Activated T-cell treated with anti-CD3 and anti-CD28 coated beads, Interleukin-2, amount 50 U/mL, for 4 hours (primary cell): ENCODE data around the gene AMZ2. TPM values are rescaled to one million over a fixed set of nuclear protein-coding genes. Genes with fewer than 3 reads are reported as not detected.

Experiments used
- ATAC-seq, 2 donors: fragments of 200-7000 bp; cut with Tn5 transposase; one replicate each; pipeline ENCODE4 v1.10.0; 2021
- DNase-seq: peaks from one replicate; pipeline ENCODE4 v3.0.0-alpha.2; 2020
- H3K27me3 Mint-ChIP-seq: one replicate; pipeline ENCODE4 v1.8.0; 2021; ENCODE audit warnings: low read depth, mixed read lengths
- H3K36me3 Mint-ChIP-seq: one replicate; pipeline ENCODE4 v1.8.0; 2022; ENCODE audit warnings: mixed read lengths; ENCODE audit not compliant: insufficient read depth
- H3K4me1 Mint-ChIP-seq: one replicate; pipeline ENCODE4 v1.8.0; 2021; ENCODE audit warnings: low read depth, mixed read lengths
- H3K4me3 Mint-ChIP-seq: one replicate; pipeline ENCODE4 v1.8.0; 2021; ENCODE audit warnings: mild to moderate bottlenecking, moderate library complexity, mixed read lengths
- H3K9me3 Mint-ChIP-seq: one replicate; pipeline ENCODE4 v1.8.0; 2021; ENCODE audit warnings: mixed read lengths
- total RNA-seq, 3 donors: library from RNA; stranded (reverse); gene quantifications; one replicate each; pipeline ENCODE4 v1.2.1, GENCODE V29; 2021

Gene AMZ2
- total RNA-seq, 3 donors from 2014 or later = 62.7 to 74.6 (median 72.8) TPM

GRCh38 chr17:68296217-68297191, 48.7 kb downstream of the AMZ2 start:
- H3K4me1 Mint-ChIP-seq = peaks cover 50% of the 10 kb centered on the region
- H3K4me3 Mint-ChIP-seq = peak overlapping the region; percentile 20
- no peaks in the 10 kb centered on the region for H3K27me3 Mint-ChIP-seq
- ATAC-seq (no peak), DNase-seq (peak; percentile 16)
- H3K36me3 Mint-ChIP-seq = no peaks in the 10 kb centered on the region
- no peaks in the 10 kb centered on the region for H3K9me3 Mint-ChIP-seq

- Mint-ChIP-seq H3K9me3 (no peaks in the 10 kb centered on the region), H3K27me3 (no peaks in the 10 kb centered on the region), H3K4me3 (peak overlapping the region; percentile 20), H3K36me3 (peaks cover 4% of the 10 kb centered on the region), H3K4me1 (peaks cover 50% of the 10 kb centered on the region)
- ATAC-seq = no peak
- no peak for DNase-seq
Observed at GRCh38 chr17:68297195-68297594, 49.4 kb downstream of the AMZ2 start.

- Mint-ChIP-seq H3K27me3 (no peaks in the 10 kb centered on the region), H3K4me1 (peaks cover 40% of the 10 kb centered on the region)
- no peak for ATAC-seq
Observed at GRCh38 chr17:68298601-68299000, 50.8 kb downstream of the AMZ2 start.

GRCh38 chr17:68299817-68300216, 52.0 kb downstream of the AMZ2 start:
- H3K27me3 Mint-ChIP-seq = no peaks in the 10 kb centered on the region
- H3K36me3 Mint-ChIP-seq = peaks cover 4% of the 10 kb centered on the region
- H3K9me3 Mint-ChIP-seq = no peaks in the 10 kb centered on the region
- no peak for DNase-seq
- H3K4me3 Mint-ChIP-seq = no peak overlapping the region
- H3K4me1 Mint-ChIP-seq = peaks cover 37% of the 10 kb centered on the region
- ATAC-seq = no peak

More at GRCh38 chr17:68298601-68299000, 50.8 kb downstream of the AMZ2 start:
- Mint-ChIP-seq H3K9me3 (no peaks in the 10 kb centered on the region), H3K4me3 (no peak overlapping the region), H3K36me3 (peaks cover 4% of the 10 kb centered on the region)
- DNase-seq = no peak

- Mint-ChIP-seq H3K36me3 (peaks cover 6% of the 10 kb centered on the region), H3K4me3 (no peak overlapping the region), H3K27me3 (no peaks in the 10 kb centered on the region), H3K9me3 (no peaks in the 10 kb centered on the region), H3K4me1 (peaks cover 28% of the 10 kb centered on the region)
- ATAC-seq = no peak
- no peak for DNase-seq
Observed at GRCh38 chr17:68301438-68301959, 53.7 kb downstream of the AMZ2 start.

GRCh38 chr17:68302066-68302564, 54.3 kb downstream of the AMZ2 start:
- H3K9me3 Mint-ChIP-seq = no peaks in the 10 kb centered on the region
- no peaks in the 10 kb centered on the region for H3K27me3 Mint-ChIP-seq
- peaks cover 27% of the 10 kb centered on the region for H3K4me1 Mint-ChIP-seq
- DNase-seq (no peak), ATAC-seq (no peak)
- peaks cover 6% of the 10 kb centered on the region for H3K36me3 Mint-ChIP-seq
- no peak overlapping the region for H3K4me3 Mint-ChIP-seq

- peaks cover 27% of the 10 kb centered on the region for H3K4me1 Mint-ChIP-seq
- no peak overlapping the region for H3K4me3 Mint-ChIP-seq
- H3K9me3 Mint-ChIP-seq = no peaks in the 10 kb centered on the region
- H3K27me3 Mint-ChIP-seq = no peaks in the 10 kb centered on the region
- no peak for DNase-seq
- H3K36me3 Mint-ChIP-seq = peaks cover 6% of the 10 kb centered on the region
- ATAC-seq = no peak
Observed at GRCh38 chr17:68302666-68303065, 54.8 kb downstream of the AMZ2 start.

- H3K27me3 Mint-ChIP-seq = no peaks in the 10 kb centered on the region
- H3K36me3 Mint-ChIP-seq = peaks cover 8% of the 10 kb centered on the region
- DNase-seq (no peak), ATAC-seq (no peak)
- peaks cover 18% of the 10 kb centered on the region for H3K4me1 Mint-ChIP-seq
- H3K9me3 Mint-ChIP-seq = no peaks in the 10 kb centered on the region
- no peak overlapping the region for H3K4me3 Mint-ChIP-seq
Observed at GRCh38 chr17:68304706-68305105, 56.9 kb downstream of the AMZ2 start.

GRCh38 chr17:68305142-68305541, 57.3 kb downstream of the AMZ2 start:
- Mint-ChIP-seq H3K4me3 (no peak overlapping the region), H3K27me3 (no peaks in the 10 kb centered on the region), H3K36me3 (peaks cover 8% of the 10 kb centered on the region), H3K4me1 (peaks cover 22% of the 10 kb centered on the region), H3K9me3 (no peaks in the 10 kb centered on the region)
- no peak for ATAC-seq
- no peak for DNase-seq

Other genes starting within 250 kb of the AMZ2 start
- gene KPNA2, start 212.3 kb upstream of the AMZ2 start, total RNA-seq = 100 to 1,000 TPM; 139 to 140 (median 139) TPM
- 1 to 10 TPM; 5.9 to 7.7 (median 6.0) TPM for gene SLC16A6, start 43.1 kb downstream of the AMZ2 start, total RNA-seq
- gene ARSG, start 43.5 kb downstream of the AMZ2 start, total RNA-seq = 1 to 10 TPM; 3.2 to 4.6 (median 4.5) TPM
- gene WIPI1, start 209.5 kb downstream of the AMZ2 start, total RNA-seq = 1 to 10 TPM; 2.9 to 6.4 (median 3.9) TPM